GM23248 (cell line): Measurements from ENCODE around the gene ADGRL2.

Experiments used
- EZH2 ChIP-seq: fragments of 200-600 bp; sonication (generic); IDR thresholded peaks from 2 replicates; pipeline ENCODE4 v1.6.1; 2018; ENCODE audit warnings: antibody characterized with exemption, mild to moderate bottlenecking; ENCODE audit not compliant: insufficient read depth, poor library complexity, severe bottlenecking
- EZH2phosphoT487 ChIP-seq: fragments of 200-600 bp; sonication (generic); IDR thresholded peaks from 2 replicates; pipeline ENCODE4 v1.6.1; 2018; ENCODE audit warnings: antibody characterized with exemption, moderate library complexity, mild to moderate bottlenecking, low read depth; ENCODE audit not compliant: insufficient read depth

DNA sequence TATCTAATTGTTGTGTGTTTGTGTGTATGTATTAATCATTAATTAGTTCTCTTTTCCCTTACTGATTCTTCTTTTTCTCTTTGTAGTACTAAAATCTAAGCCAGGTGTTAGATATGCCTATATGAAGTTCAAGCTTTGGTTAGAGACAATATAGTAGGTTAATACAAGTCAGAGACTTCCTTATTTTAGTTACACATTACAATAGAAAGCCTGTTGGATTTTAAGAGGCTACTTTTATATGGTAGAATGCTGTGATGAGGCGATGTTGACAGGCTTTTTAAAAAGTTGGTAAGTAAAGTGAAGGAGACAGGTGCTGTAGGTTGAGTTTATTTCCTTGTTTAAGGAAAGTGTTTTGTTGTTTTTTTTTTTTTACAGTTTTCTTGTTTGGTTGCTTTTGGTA is 45.9 kb downstream of the ADGRL2 start:
- no peak for TF ChIP-seq EZH2
- no peak for TF ChIP-seq EZH2phosphoT487
